Measurements from ENCODE around the gene VAC14. TPM values are rescaled to one million over a fixed set of nuclear protein-coding genes. Genes with fewer than 3 reads are reported as not detected.

VAC14 gene
- total RNA-seq, 1 experiment from 2014 or later, result 35.3 TPM

- RAD21 ChIA-PET (ENCODE audit: low non-redundant PET in 1 of 2, low total read pairs in 2 of 2, uncharacterized antibody in 2 of 2, unreplicated experiment in 2 of 2), result interaction anchor here (0.6 to 1.5 kb wide), 8 partner anchors 84 to 1723 kb away, joined by 3 to 9 read pairs (median 3); partner anchors contain the start of gene MTSS2 (in 1 of the 2)
- POLR2A ChIA-PET, result interaction anchor here (0.8 kb wide), 1 partner anchor 384 kb away, joined by 3 read pairs; no protein-coding TSS in a partner anchor
- H3K9ac ChIP-seq (ENCODE audit: low read length), result no peak overlapping the region
- no peak overlapping the region for H2AFZ ChIP-seq (ENCODE audit: low read depth, low read length, poor library complexity, severe bottlenecking)
- TF ChIP-seq, protein P1, sequence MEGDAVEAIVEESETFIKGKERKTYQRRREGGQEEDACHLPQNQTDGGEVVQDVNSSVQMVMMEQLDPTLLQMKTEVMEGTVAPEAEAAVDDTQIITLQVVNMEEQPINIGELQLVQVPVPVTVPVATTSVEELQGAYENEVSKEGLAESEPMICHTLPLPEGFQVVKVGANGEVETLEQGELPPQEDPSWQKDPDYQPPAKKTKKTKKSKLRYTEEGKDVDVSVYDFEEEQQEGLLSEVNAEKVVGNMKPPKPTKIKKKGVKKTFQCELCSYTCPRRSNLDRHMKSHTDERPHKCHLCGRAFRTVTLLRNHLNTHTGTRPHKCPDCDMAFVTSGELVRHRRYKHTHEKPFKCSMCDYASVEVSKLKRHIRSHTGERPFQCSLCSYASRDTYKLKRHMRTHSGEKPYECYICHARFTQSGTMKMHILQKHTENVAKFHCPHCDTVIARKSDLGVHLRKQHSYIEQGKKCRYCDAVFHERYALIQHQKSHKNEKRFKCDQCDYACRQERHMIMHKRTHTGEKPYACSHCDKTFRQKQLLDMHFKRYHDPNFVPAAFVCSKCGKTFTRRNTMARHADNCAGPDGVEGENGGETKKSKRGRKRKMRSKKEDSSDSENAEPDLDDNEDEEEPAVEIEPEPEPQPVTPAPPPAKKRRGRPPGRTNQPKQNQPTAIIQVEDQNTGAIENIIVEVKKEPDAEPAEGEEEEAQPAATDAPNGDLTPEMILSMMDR (IDR thresholded peaks at IDR 0.05 in 2 of 3, conservative IDR thresholded peaks at IDR 0.05 in 1 of 3; ENCODE audit: borderline replicate concordance in 1 of 3, insufficient read depth in 1 of 3, low read depth in 2 of 3, low read length in 2 of 3), result peak; percentile 84 to 97 (median 92)
- peak; percentile 96 for TF ChIP-seq RAD21 (IDR thresholded peaks at IDR 0.05; ENCODE audit: low read depth)
- TF ChIP-seq, protein P2, sequence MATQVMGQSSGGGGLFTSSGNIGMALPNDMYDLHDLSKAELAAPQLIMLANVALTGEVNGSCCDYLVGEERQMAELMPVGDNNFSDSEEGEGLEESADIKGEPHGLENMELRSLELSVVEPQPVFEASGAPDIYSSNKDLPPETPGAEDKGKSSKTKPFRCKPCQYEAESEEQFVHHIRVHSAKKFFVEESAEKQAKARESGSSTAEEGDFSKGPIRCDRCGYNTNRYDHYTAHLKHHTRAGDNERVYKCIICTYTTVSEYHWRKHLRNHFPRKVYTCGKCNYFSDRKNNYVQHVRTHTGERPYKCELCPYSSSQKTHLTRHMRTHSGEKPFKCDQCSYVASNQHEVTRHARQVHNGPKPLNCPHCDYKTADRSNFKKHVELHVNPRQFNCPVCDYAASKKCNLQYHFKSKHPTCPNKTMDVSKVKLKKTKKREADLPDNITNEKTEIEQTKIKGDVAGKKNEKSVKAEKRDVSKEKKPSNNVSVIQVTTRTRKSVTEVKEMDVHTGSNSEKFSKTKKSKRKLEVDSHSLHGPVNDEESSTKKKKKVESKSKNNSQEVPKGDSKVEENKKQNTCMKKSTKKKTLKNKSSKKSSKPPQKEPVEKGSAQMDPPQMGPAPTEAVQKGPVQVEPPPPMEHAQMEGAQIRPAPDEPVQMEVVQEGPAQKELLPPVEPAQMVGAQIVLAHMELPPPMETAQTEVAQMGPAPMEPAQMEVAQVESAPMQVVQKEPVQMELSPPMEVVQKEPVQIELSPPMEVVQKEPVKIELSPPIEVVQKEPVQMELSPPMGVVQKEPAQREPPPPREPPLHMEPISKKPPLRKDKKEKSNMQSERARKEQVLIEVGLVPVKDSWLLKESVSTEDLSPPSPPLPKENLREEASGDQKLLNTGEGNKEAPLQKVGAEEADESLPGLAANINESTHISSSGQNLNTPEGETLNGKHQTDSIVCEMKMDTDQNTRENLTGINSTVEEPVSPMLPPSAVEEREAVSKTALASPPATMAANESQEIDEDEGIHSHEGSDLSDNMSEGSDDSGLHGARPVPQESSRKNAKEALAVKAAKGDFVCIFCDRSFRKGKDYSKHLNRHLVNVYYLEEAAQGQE (IDR thresholded peaks at IDR 0.05; ENCODE audit: low read depth), result no peak
- TF ChIP-seq YY1 (IDR thresholded peaks at IDR 0.05; ENCODE audit: extremely low read depth, insufficient replicate concordance, low read depth, low read length), result peak; percentile 6
- no peaks in the 10 kb centered on the region for H3K9me3 ChIP-seq (ENCODE audit: control insufficient read depth in 1 of 2, insufficient read depth in 1 of 2, low read depth in 1 of 2, low read length in 2 of 2)
- no peaks in the 10 kb centered on the region for H3K9me2 ChIP-seq (ENCODE audit: insufficient read depth)
- no peak overlapping the region for H3K4me3 ChIP-seq (replicated peaks in 1 of 2; ENCODE audit: low read depth in 1 of 2, low read length in 2 of 2)
- DNase-seq (ENCODE audit: low read depth, low spot score), result peak; percentile 32
- intact Hi-C loops (cut with micrococcal nuclease), result loop anchor here (1.0 kb wide), 2 partner anchors 91 to 118 kb away; no protein-coding TSS in a partner anchor
- H3K79me2 ChIP-seq (ENCODE audit: insufficient read depth, low read length), result no peaks in the 10 kb centered on the region
- no TSS peak for BruUV-seq (replicated peaks)
- no peak overlapping the region for H3K27ac ChIP-seq (ENCODE audit: low read depth, low read length)
- H3K4me1 ChIP-seq (ENCODE audit: control insufficient read depth in 1 of 2, insufficient read depth in 2 of 2, low read length in 2 of 2), result peaks cover 3 to 18% of the 10 kb centered on the region in 2 experiments
- no peak overlapping the region for H3K4me2 ChIP-seq (ENCODE audit: low read length)
- no peaks in the 10 kb centered on the region for H4K20me1 ChIP-seq (ENCODE audit: insufficient read depth)
- peak; percentile 87 for ATAC-seq
- peaks cover 0 to 2% of the 10 kb centered on the region in 2 experiments; a peak in 2 of 4 replicates for H3K36me3 ChIP-seq (ENCODE audit: control insufficient read depth in 1 of 2, insufficient read depth in 2 of 2, low read length in 2 of 2)
- H3K27me3 ChIP-seq (ENCODE audit: insufficient read depth, low read length), result no peaks in the 10 kb centered on the region
- CTCF ChIA-PET, result interaction anchor here (0.5 to 2.6 kb wide), 24 partner anchors 10 to 666 kb away, joined by 3 to 43 read pairs (median 4); partner anchors contain the start of gene MTSS2
These were observed 30.1 kb downstream of the VAC14 start for GRCh38 chr16:70770626-70771552.
